K562 (cell line): ENCODE measurements around the gene HES6. TPM values are rescaled to one million over a fixed set of nuclear protein-coding genes. Genes with fewer than 3 reads are reported as not detected.
A peak's percentile ranks its signal among the peaks of the same experiment; 100 is the strongest.

Experiments
- ATAC-seq: fragments of 200-7000 bp; cut with Tn5 transposase; 3 replicates; pipeline ENCODE4 v1.9.1; 2020; ENCODE audit warnings: moderate library complexity
- BruUV-seq: library from RNA; stranded (reverse); fragments of 400-500 nt; replicated peaks from 2 replicates; lab custom pipeline; 2021; lab: Mats Ljungman, UMichigan
- CTCF ChIA-PET: fragments of 300-600 bp; formaldehyde crosslinking; extraction: SDS; loops from one replicate; lab custom pipeline; 2021; ENCODE audit warnings: low intra/inter-chr PET ratio; lab: Yijun Ruan, JAX
- POLR2A ChIA-PET: fragments of 300-600, 350-650 bp; sonication (Branson Sonifier 250); formaldehyde crosslinking; extraction: SDS; loops from one replicate; lab custom pipeline; 2021; ENCODE audit warnings: antibody characterized with exemption, inconsistent platforms; lab: Yijun Ruan, JAX
- DNase-seq, 4 experiments: peaks; one replicate each; pipeline versions ENCODE4 v3.0.0 to v3.0.0-alpha.2; 2011 to 2018; ENCODE audit warnings: low spot score in 3 of 4, mixed read lengths in 3 of 4; ENCODE audit errors: extremely low read depth in 1 of 4
- FAIRE-seq: peaks from 2 replicates; lab custom pipeline; 2011; peaks lifted over from hg19 to GRCh38; lab: Jason Lieb, UNC
- H2AFZ ChIP-seq: 2 replicates; pipeline ENCODE4 v1.6.0; 2011; ENCODE audit warnings: low read depth, low read length, control low read depth, inconsistent platforms
- H3K27ac ChIP-seq: fragments of 200-600 bp; 3 replicates; pipeline ENCODE4 v1.8.0; 2011; ENCODE audit warnings: low read depth, mild to moderate bottlenecking, control low read depth, inconsistent platforms, low read length, moderate library complexity, mixed read lengths; ENCODE audit errors: extremely low read depth
- H3K27me3 ChIP-seq, 2 experiments: fragments of 300-600 bp in 1 of 2; 2 replicates in 1 of 2; 3 replicates in 1 of 2; pipeline versions ENCODE4 v1.6.0 to v1.8.0; 2011; ENCODE audit warnings: inconsistent platforms in 2 of 2, low read length in 2 of 2, mild to moderate bottlenecking in 1 of 2, mixed read lengths in 1 of 2, moderate library complexity in 1 of 2; ENCODE audit not compliant: control insufficient read depth in 2 of 2, insufficient read depth in 2 of 2
- H3K36me3 ChIP-seq: fragments of 300-600 bp; 3 replicates; pipeline ENCODE4 v1.8.0; 2011; ENCODE audit warnings: mild to moderate bottlenecking, low read length, inconsistent platforms; ENCODE audit not compliant: control insufficient read depth, insufficient read depth
- H3K4me1 ChIP-seq, 2 experiments: fragments of 200-600 bp in 1 of 2; replicated peaks in 1 of 2; 2 replicates in 1 of 2; 3 replicates in 1 of 2; pipeline versions ENCODE4 v1.5.1 to v1.8.0; 2011; ENCODE audit warnings: inconsistent platforms in 2 of 2, low read length in 2 of 2, mild to moderate bottlenecking in 1 of 2, mixed read lengths in 1 of 2, moderate library complexity in 1 of 2; ENCODE audit not compliant: control insufficient read depth in 2 of 2, insufficient read depth in 2 of 2
- H3K4me2 ChIP-seq: 2 replicates; pipeline ENCODE4 v1.6.1; 2011; ENCODE audit warnings: low read length, control low read depth, inconsistent platforms, mixed read lengths; ENCODE audit not compliant: insufficient read depth
- H3K4me3 ChIP-seq: fragments of 200-600 bp; sonication (generic), shearing (Covaris generic); 2 replicates; pipeline ENCODE4 v1.5.1; 2016; ENCODE audit warnings: control low read depth, inconsistent platforms
- H3K79me2 ChIP-seq: fragments of 200-600 bp; 3 replicates; pipeline ENCODE4 v1.8.0; 2011; ENCODE audit warnings: low read length, inconsistent platforms; ENCODE audit not compliant: control insufficient read depth, insufficient read depth
- H3K9ac ChIP-seq, 2 experiments: 2 replicates each; pipeline versions ENCODE4 v1.6.0 to v1.6.1; 2011; ENCODE audit warnings: low read depth in 2 of 2, low read length in 2 of 2, control low read depth in 1 of 2, inconsistent platforms in 1 of 2, mild to moderate bottlenecking in 1 of 2, mixed read lengths in 1 of 2; ENCODE audit not compliant: insufficient read depth in 1 of 2
- H3K9me1 ChIP-seq: one replicate; pipeline ENCODE4 v1.6.0; 2011; ENCODE audit warnings: inconsistent platforms, mild to moderate bottlenecking, low read length, moderate library complexity; ENCODE audit not compliant: control insufficient read depth, insufficient read depth
- H3K9me3 ChIP-seq: replicated peaks from 2 replicates; pipeline ENCODE4 v1.5.1; 2011; ENCODE audit warnings: low read depth, low read length, inconsistent platforms; ENCODE audit not compliant: control insufficient read depth, insufficient read depth
- H4K20me1 ChIP-seq: replicated peaks from 2 replicates; pipeline ENCODE4 v1.6.1; 2011; ENCODE audit warnings: low read length, inconsistent platforms, mixed read lengths; ENCODE audit not compliant: control insufficient read depth, insufficient read depth
- CBFB ChIP-seq: sonication (generic); formaldehyde crosslinking; IDR thresholded peaks from 2 replicates; pipeline ENCODE4 v1.4.0; 2020; ENCODE audit warnings: mild to moderate bottlenecking, missing genetic modification reagents
- CCNT2 ChIP-seq: IDR thresholded peaks from 2 replicates; pipeline ENCODE4 v1.6.1; 2011; ENCODE audit warnings: borderline replicate concordance, low read depth, mild to moderate bottlenecking, moderate library complexity, mixed read lengths, low read length; ENCODE audit not compliant: insufficient read length; ENCODE audit errors: extremely low read depth
- E2F3 ChIP-seq: fragments of 250-450 bp; sonication (Bioruptor Pico); IDR thresholded peaks from 2 replicates; pipeline ENCODE4 v1.4.0; 2020; ENCODE audit warnings: mild to moderate bottlenecking
- ETS2 ChIP-seq: IDR thresholded peaks from 2 replicates; pipeline ENCODE4 v1.6.1; 2016; ENCODE audit warnings: borderline replicate concordance, missing genetic modification characterization, mild to moderate bottlenecking, moderate library complexity, missing compliant biosample characterization; ENCODE audit not compliant: poor library complexity, severe bottlenecking
- JUN ChIP-seq, 2 experiments: sonication (generic) in 1 of 2; formaldehyde crosslinking in 1 of 2; IDR thresholded peaks; 2 replicates each; pipeline versions ENCODE4 v1.6.1 to v1.8.0; 2012 to 2022; ENCODE audit warnings: borderline replicate concordance in 2 of 2, mild to moderate bottlenecking in 2 of 2, improper control_type of control experiment in 1 of 2, low read depth in 1 of 2, low read length in 1 of 2, missing genetic modification reagents in 1 of 2
- JUNB ChIP-seq: fragments of 450-650 bp; formaldehyde crosslinking; conservative IDR thresholded peaks from 2 replicates; pipeline ENCODE4 v1.4.0; 2020; ENCODE audit warnings: mild to moderate bottlenecking
- NBN ChIP-seq: fragments of 450-650 bp; IDR thresholded peaks from 2 replicates; pipeline ENCODE4 v1.6.1; 2016; ENCODE audit warnings: low read depth, mild to moderate bottlenecking
- PRPF4 ChIP-seq: fragments of 200-400 bp; formaldehyde crosslinking; IDR thresholded peaks from one replicate; pipeline ENCODE4 v1.6.1; 2017; ENCODE audit warnings: low read length, low read depth, mild to moderate bottlenecking; ENCODE audit not compliant: insufficient read depth, poor library complexity, severe bottlenecking
- RUNX1 ChIP-seq: sonication (generic); IDR thresholded peaks from 2 replicates; pipeline ENCODE4 v1.6.1; 2016; ENCODE audit warnings: antibody characterized with exemption, low read depth
- SMAD4 ChIP-seq: fragments of 250-450 bp; sonication (Bioruptor Pico); conservative IDR thresholded peaks from 2 replicates; pipeline ENCODE4 v1.8.0; 2021; ENCODE audit warnings: inconsistent platforms, mild to moderate bottlenecking, moderate library complexity
- THRAP3 ChIP-seq: fragments of 450-650 bp; IDR thresholded peaks from 2 replicates; pipeline ENCODE4 v1.6.1; 2016; ENCODE audit warnings: mild to moderate bottlenecking, inconsistent platforms, borderline replicate concordance
- ZNF146 ChIP-seq: IDR thresholded peaks from one replicate; pipeline ENCODE4 v1.6.1; 2018; ENCODE audit warnings: missing compliant biosample characterization; ENCODE audit not compliant: unreplicated experiment
- ZNF224 ChIP-seq: sonication (generic); formaldehyde crosslinking; IDR thresholded peaks from 2 replicates; pipeline ENCODE4 v1.8.0; 2022; ENCODE audit warnings: mild to moderate bottlenecking, missing genetic modification reagents
- ZNF384 ChIP-seq: IDR thresholded peaks from 2 replicates; pipeline ENCODE4 v1.6.1; 2012; ENCODE audit warnings: low read depth, low read length, improper control_type of control experiment
- ZNF717 ChIP-seq: fragments of 250-450 bp; sonication (Bioruptor Pico); IDR thresholded peaks from 2 replicates; pipeline ENCODE4 v1.5.0; 2021
- WGBS: fragments of 100-300 bp; shearing (Covaris generic); methylation state at CpG from one replicate; pipeline ENCODE4 v1.1.6; 2016; ENCODE audit warnings: low coverage, mixed read lengths; ENCODE audit not compliant: insufficient coverage; ENCODE audit errors: missing lambda C conversion rate; 5-methylcytosine and 5-hydroxymethylcytosine counted together
- in situ Hi-C: fragments of 300-500 bp; cut with MboI; formaldehyde crosslinking; loops from 4 replicates; pipeline ENCODE4 v1.15.0; 2018; ENCODE audit warnings: inconsistent platforms, mixed read lengths
- intact Hi-C: fragments of 100-400 bp; cut with micrococcal nuclease; formaldehyde crosslinking; loops from 2 replicates; pipeline ENCODE4 v1.14.2; 2022
- polyA plus RNA-seq, 8 experiments: library from polyadenylated mRNA; depleted of rRNA in 4 of 8; stranded (reverse) in 5 of 8; unstranded in 3 of 8; fragments of >200 nt; fragmentation: Nextera tagmentation in 2 of 8; fragmentation: Illumina TruSeq in 1 of 8; extraction: Ambion mirVana in 2 of 8; extraction: Trizol in 1 of 8; gene quantifications; 2 replicates each; pipeline versions ENCODE4 v1.2.1 to v1.2.3, GENCODE V29; 2011 to 2014; ENCODE audit warnings: inconsistent platforms in 1 of 8, missing spikeins in 1 of 8
- total RNA-seq, 7 experiments: library from RNA; depleted of rRNA in 6 of 7; stranded (reverse); fragments of >200 nt in 6 of 7; fragmentation: Illumina TruSeq in 2 of 7; extraction: Trizol in 2 of 7; gene quantifications; 2 replicates each; pipeline versions ENCODE4 v1.2.1 to v1.2.3, GENCODE V29; 2011 to 2021; ENCODE audit warnings: low replicate concordance in 1 of 7
- TF ChIP-seq, protein P1 (sequence below): sonication (generic); IDR thresholded peaks from 2 replicates; pipeline ENCODE4 v1.6.1; 2016
- TF ChIP-seq, protein P2 (sequence below): fragments of 250-450 bp; sonication (Bioruptor Pico); IDR thresholded peaks from 2 replicates; pipeline ENCODE4 v1.4.0; 2020

HES6 gene
- total and polyA plus RNA-seq, 9 of the 15 experiments (the other 6 are each of a cell fraction or from before 2014, with no cell fraction given) = 6.2 to 133 (median 29.2) TPM

DNA sequence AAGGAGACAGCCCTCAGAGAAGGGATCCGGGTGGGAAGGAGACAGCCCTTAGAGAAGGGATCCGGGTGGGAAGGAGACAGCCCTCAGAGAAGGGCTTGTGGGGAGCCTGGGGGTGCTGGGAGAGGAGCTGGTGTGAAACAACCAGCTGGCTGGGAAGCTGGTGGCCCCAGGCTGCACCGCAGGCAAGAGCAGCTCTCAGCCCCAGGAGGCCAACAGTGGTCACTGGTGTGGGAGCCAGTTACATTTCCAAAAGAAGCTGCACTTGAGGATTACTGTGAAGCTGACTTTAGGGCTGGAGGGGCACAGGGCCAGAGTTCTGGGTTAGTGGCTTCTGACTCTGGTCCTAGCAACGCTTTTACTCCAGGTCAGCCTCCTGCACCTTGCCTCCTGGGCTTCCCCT, 3.3 kb downstream of the HES6 start:
- CTCF ChIA-PET = no interaction called here
- Histone ChIP-seq H3K9ac (peak overlapping the region in 1 of 2 experiments; percentile 1; a peak in 1 of 4 replicates), H3K36me3 (peaks cover 5% of the 10 kb centered on the region; the same call in 2 of the 3 replicates), H3K9me3 (no peaks in the 10 kb centered on the region), H3K4me2 (no peak overlapping the region), H2AFZ (no peak overlapping the region), H3K27ac (no peak overlapping the region), H3K4me1 (peaks cover 26 to 59% of the 10 kb centered on the region in 2 experiments), H3K27me3 (no peaks in the 10 kb centered on the region), H3K4me3 (no peak overlapping the region), H4K20me1 (no peaks in the 10 kb centered on the region), H3K9me1 (no peaks in the 10 kb centered on the region), H3K79me2 (peaks cover 23% of the 10 kb centered on the region)
- DNase-seq = no peak
- FAIRE-seq = no peak
- POLR2A ChIA-PET = interaction anchor here (0.6 to 2.0 kb wide), 5 partner anchors 14 to 62 kb away, joined by 3 to 6 read pairs (median 3); no protein-coding TSS in a partner anchor
- in situ Hi-C loops (no loop called here), intact Hi-C loops (loop anchor here (5.0 kb wide), 1 partner anchor 69 kb away; no protein-coding TSS in a partner anchor)
- ATAC-seq = no peak
- BruUV-seq = no TSS peak
- WGBS = 70% methylated on average over 3 of the region's 4 CpGs
- TF ChIP-seq JUNB (CRISPR knock-in tag) = no peak
- no peak for TF ChIP-seq THRAP3
- TF ChIP-seq SMAD4 (CRISPR knock-in tag) = no peak
- TF ChIP-seq, protein P1, sequence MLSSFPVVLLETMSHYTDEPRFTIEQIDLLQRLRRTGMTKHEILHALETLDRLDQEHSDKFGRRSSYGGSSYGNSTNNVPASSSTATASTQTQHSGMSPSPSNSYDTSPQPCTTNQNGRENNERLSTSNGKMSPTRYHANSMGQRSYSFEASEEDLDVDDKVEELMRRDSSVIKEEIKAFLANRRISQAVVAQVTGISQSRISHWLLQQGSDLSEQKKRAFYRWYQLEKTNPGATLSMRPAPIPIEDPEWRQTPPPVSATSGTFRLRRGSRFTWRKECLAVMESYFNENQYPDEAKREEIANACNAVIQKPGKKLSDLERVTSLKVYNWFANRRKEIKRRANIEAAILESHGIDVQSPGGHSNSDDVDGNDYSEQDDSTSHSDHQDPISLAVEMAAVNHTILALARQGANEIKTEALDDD = no peak
- no peak for TF ChIP-seq JUN (IDR thresholded peaks at IDR 0.05; ENCODE audit: borderline replicate concordance, low read depth, low read length)
- TF ChIP-seq JUN (CRISPR knock-in tag; IDR thresholded peaks at IDR 0.05; ENCODE audit: borderline replicate concordance) = no peak
- TF ChIP-seq ZNF384 = no peak
- TF ChIP-seq RUNX1 = no peak
- no peak for TF ChIP-seq NBN
- TF ChIP-seq CCNT2 = no peak
- TF ChIP-seq PRPF4 = no peak
- TF ChIP-seq ETS2 (tag) = no peak
- no peak for TF ChIP-seq CBFB (CRISPR knock-in tag)
- TF ChIP-seq ZNF224 (CRISPR knock-in tag) = no peak
- no peak for TF ChIP-seq ZNF146 (CRISPR knock-in tag)
- no peak for TF ChIP-seq E2F3 (CRISPR knock-in tag)
- no peak for TF ChIP-seq ZNF717 (CRISPR knock-in tag)
- TF ChIP-seq, protein P2, sequence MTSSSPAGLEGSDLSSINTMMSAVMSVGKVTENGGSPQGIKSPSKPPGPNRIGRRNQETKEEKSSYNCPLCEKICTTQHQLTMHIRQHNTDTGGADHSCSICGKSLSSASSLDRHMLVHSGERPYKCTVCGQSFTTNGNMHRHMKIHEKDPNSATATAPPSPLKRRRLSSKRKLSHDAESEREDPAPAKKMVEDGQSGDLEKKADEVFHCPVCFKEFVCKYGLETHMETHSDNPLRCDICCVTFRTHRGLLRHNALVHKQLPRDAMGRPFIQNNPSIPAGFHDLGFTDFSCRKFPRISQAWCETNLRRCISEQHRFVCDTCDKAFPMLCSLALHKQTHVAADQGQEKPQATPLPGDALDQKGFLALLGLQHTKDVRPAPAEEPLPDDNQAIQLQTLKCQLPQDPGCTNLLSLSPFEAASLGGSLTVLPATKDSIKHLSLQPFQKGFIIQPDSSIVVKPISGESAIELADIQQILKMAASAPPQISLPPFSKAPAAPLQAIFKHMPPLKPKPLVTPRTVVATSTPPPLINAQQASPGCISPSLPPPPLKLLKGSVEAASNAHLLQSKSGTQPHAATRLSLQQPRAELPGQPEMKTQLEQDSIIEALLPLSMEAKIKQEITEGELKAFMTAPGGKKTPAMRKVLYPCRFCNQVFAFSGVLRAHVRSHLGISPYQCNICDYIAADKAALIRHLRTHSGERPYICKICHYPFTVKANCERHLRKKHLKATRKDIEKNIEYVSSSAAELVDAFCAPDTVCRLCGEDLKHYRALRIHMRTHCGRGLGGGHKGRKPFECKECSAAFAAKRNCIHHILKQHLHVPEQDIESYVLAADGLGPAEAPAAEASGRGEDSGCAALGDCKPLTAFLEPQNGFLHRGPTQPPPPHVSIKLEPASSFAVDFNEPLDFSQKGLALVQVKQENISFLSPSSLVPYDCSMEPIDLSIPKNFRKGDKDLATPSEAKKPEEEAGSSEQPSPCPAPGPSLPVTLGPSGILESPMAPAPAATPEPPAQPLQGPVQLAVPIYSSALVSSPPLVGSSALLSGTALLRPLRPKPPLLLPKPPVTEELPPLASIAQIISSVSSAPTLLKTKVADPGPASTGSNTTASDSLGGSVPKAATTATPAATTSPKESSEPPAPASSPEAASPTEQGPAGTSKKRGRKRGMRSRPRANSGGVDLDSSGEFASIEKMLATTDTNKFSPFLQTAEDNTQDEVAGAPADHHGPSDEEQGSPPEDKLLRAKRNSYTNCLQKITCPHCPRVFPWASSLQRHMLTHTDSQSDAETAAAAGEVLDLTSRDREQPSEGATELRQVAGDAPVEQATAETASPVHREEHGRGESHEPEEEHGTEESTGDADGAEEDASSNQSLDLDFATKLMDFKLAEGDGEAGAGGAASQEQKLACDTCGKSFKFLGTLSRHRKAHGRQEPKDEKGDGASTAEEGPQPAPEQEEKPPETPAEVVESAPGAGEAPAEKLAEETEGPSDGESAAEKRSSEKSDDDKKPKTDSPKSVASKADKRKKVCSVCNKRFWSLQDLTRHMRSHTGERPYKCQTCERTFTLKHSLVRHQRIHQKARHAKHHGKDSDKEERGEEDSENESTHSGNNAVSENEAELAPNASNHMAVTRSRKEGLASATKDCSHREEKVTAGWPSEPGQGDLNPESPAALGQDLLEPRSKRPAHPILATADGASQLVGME (CRISPR knock-in tag) = no peak
